Glomerular visceral epithelial cell (primary cell): Measurements from ENCODE around the gene AHDC1.

Source experiments
- DNase-seq: peaks from one replicate; pipeline ENCODE4 v3.0.0-alpha.2; 2016; ENCODE audit errors: extremely low spot score

AHDC1 gene

DNA sequence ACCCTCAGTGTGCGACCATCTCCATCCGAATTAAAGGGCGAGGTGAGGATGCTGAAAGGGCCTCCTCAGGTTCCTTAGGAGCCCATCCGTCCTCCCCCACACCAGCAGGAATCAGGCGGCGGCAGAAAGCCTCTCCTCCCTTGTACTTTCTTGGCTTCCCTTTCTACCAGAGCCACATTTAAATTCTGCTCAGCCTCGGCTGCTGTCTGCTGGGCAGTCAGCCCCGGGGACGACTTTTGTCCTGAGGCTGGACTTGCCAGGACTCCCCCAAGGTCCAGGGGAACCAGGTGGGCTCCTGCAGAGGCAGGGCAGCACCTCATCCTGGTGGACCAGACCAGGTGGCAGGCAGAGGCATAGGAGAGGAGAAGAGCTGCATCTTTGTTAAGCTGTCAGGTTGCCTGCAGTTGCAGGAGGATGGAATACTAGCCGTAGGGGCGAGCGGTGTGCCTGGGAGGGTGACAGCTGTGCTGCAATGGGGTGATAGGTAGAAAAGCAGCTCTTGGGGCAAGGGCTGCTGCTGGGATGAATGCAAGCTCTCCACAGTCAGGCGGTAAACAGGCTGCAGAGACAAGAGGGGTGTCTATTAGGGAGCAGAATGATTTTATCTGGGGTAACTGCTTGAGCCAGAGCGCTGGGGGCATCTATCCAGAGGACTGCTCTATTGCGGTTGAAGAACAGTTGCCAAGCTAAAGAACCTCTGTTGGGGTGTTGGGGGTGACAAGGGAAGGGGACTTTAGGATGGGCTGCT, 67.8 kb downstream of the AHDC1 start:
- DNase-seq, result no peak

DNA sequence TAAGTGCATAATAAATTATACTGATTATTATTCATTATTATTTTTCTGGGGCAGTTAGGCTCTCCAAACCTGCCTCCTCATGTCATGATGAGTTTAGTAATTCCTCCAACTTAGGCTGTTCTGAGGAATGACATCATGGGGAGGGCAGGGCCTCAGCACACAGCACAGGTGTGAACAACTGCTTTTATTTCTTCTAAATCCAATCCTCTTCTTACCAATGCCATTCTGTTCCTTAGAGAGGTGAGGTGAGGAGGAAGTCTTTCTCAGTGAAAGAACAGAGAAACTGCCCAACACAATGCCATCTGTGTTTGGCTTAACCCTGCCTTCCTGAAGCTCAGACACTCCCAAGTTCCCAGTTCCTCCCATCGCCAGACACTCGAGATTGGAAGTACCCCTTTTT, 68.6 kb downstream of the AHDC1 start:
- DNase-seq, result no peak

- no peak for DNase-seq
These were observed 71.8 kb downstream of the AHDC1 start for GRCh38 chr1:27531959-27532685.

DNA sequence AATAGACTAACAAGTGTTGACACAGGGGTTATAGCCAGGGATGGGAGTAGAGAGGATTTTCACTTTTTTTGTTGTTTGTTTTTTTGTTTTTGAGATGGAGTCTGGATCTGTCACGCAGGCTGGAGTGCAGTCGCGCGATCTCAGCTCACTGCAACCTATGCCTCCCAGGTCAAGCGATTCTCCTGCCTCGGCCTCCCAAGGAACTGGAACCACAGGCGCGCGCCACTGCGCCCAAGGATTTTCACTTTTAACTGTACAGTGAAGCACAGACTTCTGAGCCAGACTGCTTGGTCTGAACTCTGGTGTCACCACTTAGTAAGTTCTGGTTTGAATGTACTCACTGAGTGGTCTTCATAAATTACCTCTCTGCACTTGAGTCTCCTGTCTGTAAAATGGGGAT, 73.8 kb downstream of the AHDC1 start:
- DNase-seq, result no peak

DNA sequence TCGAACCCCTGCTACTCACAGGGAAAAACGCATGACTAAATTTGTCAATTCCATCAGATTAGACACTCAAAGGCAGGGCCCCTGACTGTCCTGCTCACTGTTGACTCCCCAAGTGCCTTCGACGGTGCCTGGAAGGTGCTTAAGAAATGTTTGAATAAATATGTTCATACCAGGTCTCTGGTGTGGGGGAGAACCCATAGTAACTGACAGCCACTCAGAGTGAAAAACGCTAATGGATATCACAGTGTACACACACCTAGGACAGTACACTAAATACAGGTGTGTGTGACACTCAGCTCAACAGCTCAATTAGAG, 74.3 kb downstream of the AHDC1 start:
- DNase-seq, result no peak

GRCh38 chr1:27528818-27529703, 74.9 kb downstream of the AHDC1 start:
- no peak for DNase-seq

- DNase-seq, result no peak
These were observed 75.8 kb downstream of the AHDC1 start for GRCh38 chr1:27527890-27528817.

- DNase-seq, result no peak
These were observed 76.6 kb downstream of the AHDC1 start for GRCh38 chr1:27527223-27527889.

DNA sequence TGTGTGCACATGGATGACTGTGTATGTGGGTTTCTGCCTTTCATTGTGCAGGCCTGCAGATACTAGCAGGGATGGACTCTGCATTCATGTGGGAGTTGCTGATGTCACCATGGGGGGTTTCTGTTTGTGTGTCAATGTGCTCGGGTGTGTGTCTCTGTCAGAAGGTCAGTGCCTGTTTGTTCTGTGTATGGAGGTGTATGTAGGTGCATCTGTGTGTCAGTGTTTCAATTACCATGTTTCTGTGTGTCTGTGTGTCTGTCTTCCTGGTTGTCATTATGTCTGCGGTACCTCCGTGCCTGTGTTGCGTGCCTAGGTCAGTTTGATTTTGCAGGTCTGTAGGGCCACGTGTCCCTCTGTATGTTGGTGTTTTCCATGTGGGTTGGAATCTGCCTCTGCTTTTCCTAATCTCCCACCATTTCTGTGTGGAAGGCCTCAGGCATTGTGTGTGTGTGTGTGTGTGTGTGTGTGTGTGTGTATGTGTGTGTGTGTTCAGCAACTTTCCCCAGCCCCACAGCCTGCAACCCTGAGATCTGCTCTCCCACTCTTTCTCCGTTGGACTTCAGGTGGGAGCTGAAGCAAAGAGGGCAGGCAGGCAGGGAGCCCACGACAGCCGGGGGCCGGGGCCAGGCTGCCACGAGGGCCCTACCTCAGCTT, 77.2 kb downstream of the AHDC1 start:
- no peak for DNase-seq

DNA sequence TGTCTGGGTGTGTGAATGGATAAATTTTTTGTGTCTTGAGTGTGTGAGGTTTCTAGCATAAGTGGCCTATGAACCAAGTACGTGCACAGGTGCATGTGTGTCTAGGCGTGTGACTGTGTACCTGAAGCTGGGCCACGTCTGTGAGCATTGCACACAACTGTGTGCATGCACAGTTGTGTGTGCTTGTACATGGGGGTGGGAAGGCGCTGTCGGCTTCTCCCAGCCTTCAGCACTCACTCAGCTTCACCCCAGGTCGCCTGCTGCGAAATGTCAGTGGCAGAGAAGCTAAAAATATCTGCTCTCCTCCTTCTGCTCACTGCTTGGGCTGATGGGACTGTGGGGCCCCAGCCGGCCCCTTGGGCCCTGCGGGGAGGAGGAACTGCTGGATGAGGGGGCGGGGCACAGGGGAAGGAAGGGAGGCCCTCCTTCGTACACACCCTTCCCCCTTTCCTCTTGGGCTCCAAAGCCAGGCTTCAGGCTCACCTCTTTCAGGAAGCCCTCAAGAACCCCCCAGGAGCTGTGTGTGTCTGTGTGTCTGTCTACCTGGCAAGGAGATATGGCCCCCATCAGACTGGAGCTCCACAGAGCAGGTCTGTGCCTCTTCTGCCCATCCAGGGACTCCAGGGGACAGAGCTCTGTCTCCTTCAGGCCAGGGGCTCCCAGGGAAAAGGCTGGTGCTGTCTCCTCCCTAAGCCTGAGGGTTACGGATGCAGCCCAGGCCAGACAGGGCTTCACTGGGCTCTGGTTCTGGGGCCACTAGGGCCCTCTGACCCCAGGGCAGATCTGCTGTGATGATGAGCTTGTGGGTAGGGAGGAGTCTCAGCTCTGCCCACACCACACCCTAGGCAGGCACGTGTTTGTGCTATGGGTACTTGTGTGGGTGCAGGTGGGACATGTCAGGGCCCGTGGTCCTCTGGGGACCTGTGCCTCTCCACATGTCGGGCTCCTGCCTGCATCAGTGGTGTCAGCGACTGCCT, 78.4 kb downstream of the AHDC1 start:
- DNase-seq, result no peak

DNA sequence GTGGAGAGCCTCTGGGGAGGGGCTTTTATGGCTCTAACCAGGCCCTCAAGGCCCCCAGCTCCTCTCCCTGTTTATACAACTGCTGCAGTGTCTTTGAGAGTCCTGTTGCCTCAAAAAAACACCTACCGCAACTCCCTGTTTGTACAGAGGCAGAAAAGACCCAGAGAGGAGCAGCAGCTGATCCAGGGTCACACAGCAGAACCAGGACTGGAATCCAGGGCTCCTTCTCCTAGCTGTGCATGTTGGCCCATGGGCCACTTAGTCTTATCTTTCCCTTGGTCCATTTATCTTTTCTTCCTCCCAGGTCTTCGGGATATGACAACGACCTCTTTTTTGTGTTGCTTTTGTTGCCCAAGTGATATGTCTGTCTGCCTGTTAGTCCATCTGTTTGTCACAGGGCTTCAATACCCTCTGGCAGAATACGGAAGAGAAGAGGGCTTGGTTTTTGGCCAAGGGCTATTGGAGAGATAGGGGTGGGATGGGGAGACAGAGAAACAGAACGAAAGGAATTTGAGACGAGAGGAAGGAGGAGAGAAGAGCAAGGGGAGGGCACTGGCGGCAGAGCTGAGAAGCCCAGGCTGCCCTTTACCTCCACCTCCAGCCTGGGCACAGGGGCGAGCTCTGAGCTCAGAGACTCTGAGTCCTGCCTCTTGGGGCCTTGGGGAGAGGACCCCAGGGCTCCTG, 80.5 kb downstream of the AHDC1 start:
- DNase-seq, result no peak

GRCh38 chr1:27522432-27523336, 81.3 kb downstream of the AHDC1 start:
- no peak for DNase-seq

- no peak for DNase-seq
These were observed 82.0 kb downstream of the AHDC1 start for GRCh38 chr1:27521861-27522431.

DNA sequence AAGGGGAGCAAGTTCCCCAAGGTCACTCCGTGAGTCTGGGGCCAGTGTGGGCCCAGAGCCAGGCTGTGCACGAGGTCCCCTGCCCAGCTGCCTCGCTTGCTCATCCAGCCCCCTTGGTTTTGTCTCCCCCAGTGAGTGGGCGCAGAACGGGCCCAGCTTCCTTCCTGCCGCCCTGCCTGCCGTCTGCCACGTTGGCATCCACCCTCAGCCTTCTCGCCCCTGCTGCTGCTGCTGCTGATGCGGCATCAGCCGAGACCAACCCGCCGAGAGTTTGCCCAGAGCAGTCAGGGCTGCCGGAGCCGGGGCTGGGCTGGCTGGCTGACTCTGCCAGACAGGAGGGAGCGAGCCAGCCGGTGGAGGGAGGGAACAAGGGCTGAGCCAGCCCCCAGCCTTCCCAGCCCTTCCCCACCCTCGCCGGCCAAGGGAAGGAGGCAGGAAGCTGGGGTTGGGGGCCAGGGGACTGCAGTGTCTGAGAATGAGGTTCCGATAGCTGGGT, 82.6 kb downstream of the AHDC1 start:
- DNase-seq, result no peak

DNA sequence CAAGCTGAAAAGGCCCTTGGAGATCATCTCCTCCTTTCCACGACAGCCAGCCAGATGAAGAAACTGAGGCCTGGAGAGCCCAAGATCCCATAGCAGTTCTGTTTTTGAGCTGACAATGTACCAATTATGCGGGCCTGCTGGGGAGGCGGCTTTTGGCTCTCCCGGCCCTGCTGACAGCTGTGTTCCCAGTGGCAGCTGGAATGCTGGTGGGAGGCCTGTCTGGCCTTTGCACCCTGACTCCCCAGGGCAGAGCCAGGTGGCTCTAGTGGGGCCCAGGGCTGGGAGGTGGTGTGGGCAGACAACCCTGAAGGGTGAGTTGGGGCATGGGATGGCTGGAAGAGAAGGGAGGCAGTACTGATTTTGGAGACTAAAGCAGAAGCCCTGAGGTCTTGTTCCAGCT, 83.3 kb downstream of the AHDC1 start:
- DNase-seq, result no peak

- no peak for DNase-seq
These were observed 84.3 kb downstream of the AHDC1 start for GRCh38 chr1:27519331-27520258.
